SJSA1 (cell line): ENCODE data around the gene TLE4. TPM values are rescaled to one million over a fixed set of nuclear protein-coding genes. Genes with fewer than 3 reads are reported as not detected.

Source experiments
- DNase-seq, 2 experiments: peaks; one replicate each; pipeline ENCODE4 v3.0.0-alpha.2; 2015 to 2020; ENCODE audit warnings: low spot score in 2 of 2, low read depth in 1 of 2
- H3K27ac ChIP-seq: fragments of 250-450 bp; sonication (Bioruptor Pico); 2 replicates; pipeline ENCODE4 v1.5.1; 2020; ENCODE audit warnings: mild to moderate bottlenecking, moderate library complexity
- H3K27me3 ChIP-seq: fragments of 250-450 bp; sonication (Bioruptor Pico); replicated peaks from 2 replicates; pipeline ENCODE4 v1.5.1; 2020; ENCODE audit warnings: mild to moderate bottlenecking, moderate library complexity
- H3K36me3 ChIP-seq: fragments of 250-450 bp; sonication (Bioruptor Pico); 2 replicates; pipeline ENCODE4 v1.5.1; 2020; ENCODE audit warnings: mild to moderate bottlenecking
- H3K4me1 ChIP-seq: fragments of 250-450 bp; sonication (Bioruptor Pico); replicated peaks from 2 replicates; pipeline ENCODE4 v1.6.1; 2021; ENCODE audit warnings: mild to moderate bottlenecking
- H3K4me3 ChIP-seq: fragments of 250-450 bp; sonication (Bioruptor Pico); 2 replicates; pipeline ENCODE4 v1.5.1; 2020; ENCODE audit warnings: mild to moderate bottlenecking
- H3K9me3 ChIP-seq: fragments of 250-450 bp; sonication (Bioruptor Pico); replicated peaks from 2 replicates; pipeline ENCODE4 v1.5.1; 2020; ENCODE audit warnings: mild to moderate bottlenecking
- total RNA-seq: library from RNA; depleted of rRNA; stranded (reverse); fragments of >200 nt; shearing (Covaris generic); gene quantifications from 2 replicates; pipeline ENCODE4 v1.2.3, GENCODE V29; 2014

TLE4 gene
- total RNA-seq, 1 experiment from 2014 or later, result 54.6 TPM

- DNase-seq, result no peak
- H3K9me3 ChIP-seq, result no peaks in the 10 kb centered on the region
These were observed 187.7 kb downstream of the TLE4 start for GRCh38 chr9:79759460-79759859.

GRCh38 chr9:79762070-79762469, 190.3 kb downstream of the TLE4 start:
- Histone ChIP-seq H3K4me1 (peaks cover 16% of the 10 kb centered on the region), H3K27ac (no peak overlapping the region), H3K27me3 (no peaks in the 10 kb centered on the region), H3K4me3 (no peak overlapping the region), H3K9me3 (no peaks in the 10 kb centered on the region), H3K36me3 (no peaks in the 10 kb centered on the region)
- no peak for DNase-seq

More at GRCh38 chr9:79759460-79759859, 187.7 kb downstream of the TLE4 start:
- Histone ChIP-seq H3K27ac (no peak overlapping the region), H3K27me3 (no peaks in the 10 kb centered on the region), H3K4me3 (no peak overlapping the region), H3K4me1 (peaks cover 9% of the 10 kb centered on the region), H3K36me3 (no peaks in the 10 kb centered on the region)

- DNase-seq, result no peak
- Histone ChIP-seq H3K27ac (peak overlapping the region; percentile 26), H3K4me1 (peaks cover 28% of the 10 kb centered on the region), H3K4me3 (no peak overlapping the region), H3K36me3 (no peaks in the 10 kb centered on the region), H3K27me3 (no peaks in the 10 kb centered on the region), H3K9me3 (no peaks in the 10 kb centered on the region)
These were observed 192.0 kb downstream of the TLE4 start for GRCh38 chr9:79763671-79764285.

- Histone ChIP-seq H3K9me3 (no peaks in the 10 kb centered on the region), H3K4me1 (peaks cover 33% of the 10 kb centered on the region), H3K27ac (peak overlapping the region; percentile 26), H3K4me3 (no peak overlapping the region), H3K27me3 (no peaks in the 10 kb centered on the region), H3K36me3 (no peaks in the 10 kb centered on the region)
- DNase-seq, result peak; percentile 58 to 83
These were observed 192.6 kb downstream of the TLE4 start for GRCh38 chr9:79764374-79764773.

GRCh38 chr9:79765466-79765865, 193.7 kb downstream of the TLE4 start:
- no peaks in the 10 kb centered on the region for H3K9me3 ChIP-seq
- H3K27ac ChIP-seq, result no peak overlapping the region
- H3K27me3 ChIP-seq, result no peaks in the 10 kb centered on the region
- H3K36me3 ChIP-seq, result no peaks in the 10 kb centered on the region
- peaks cover 33% of the 10 kb centered on the region for H3K4me1 ChIP-seq
- DNase-seq, result no peak
- H3K4me3 ChIP-seq, result no peak overlapping the region

GRCh38 chr9:79766091-79766490, 194.3 kb downstream of the TLE4 start:
- DNase-seq, result no peak
- no peaks in the 10 kb centered on the region for H3K9me3 ChIP-seq
- no peak overlapping the region for H3K27ac ChIP-seq

GRCh38 chr9:79768194-79768593, 196.4 kb downstream of the TLE4 start:
- H3K36me3 ChIP-seq, result no peaks in the 10 kb centered on the region
- H3K4me3 ChIP-seq, result no peak overlapping the region
- no peaks in the 10 kb centered on the region for H3K27me3 ChIP-seq
- H3K4me1 ChIP-seq, result peaks cover 33% of the 10 kb centered on the region
- H3K27ac ChIP-seq, result no peak overlapping the region
- peak; percentile 62 to 77 for DNase-seq
- no peaks in the 10 kb centered on the region for H3K9me3 ChIP-seq

More at GRCh38 chr9:79766091-79766490, 194.3 kb downstream of the TLE4 start:
- Histone ChIP-seq H3K4me1 (peaks cover 33% of the 10 kb centered on the region), H3K27me3 (no peaks in the 10 kb centered on the region), H3K4me3 (no peak overlapping the region), H3K36me3 (no peaks in the 10 kb centered on the region)

- Histone ChIP-seq H3K4me3 (no peak overlapping the region), H3K9me3 (no peaks in the 10 kb centered on the region), H3K36me3 (no peaks in the 10 kb centered on the region), H3K27ac (no peak overlapping the region), H3K27me3 (no peaks in the 10 kb centered on the region), H3K4me1 (peaks cover 21% of the 10 kb centered on the region)
- DNase-seq, result no peak
These were observed 197.9 kb downstream of the TLE4 start for GRCh38 chr9:79769476-79770275.

GRCh38 chr9:79774356-79774755, 202.6 kb downstream of the TLE4 start:
- H3K4me1 ChIP-seq, result no peaks in the 10 kb centered on the region

More at GRCh38 chr9:79774356-79774755, 202.6 kb downstream of the TLE4 start:
- H3K27me3 ChIP-seq, result no peaks in the 10 kb centered on the region
- no peak overlapping the region for H3K4me3 ChIP-seq
- no peaks in the 10 kb centered on the region for H3K36me3 ChIP-seq
- no peak overlapping the region for H3K27ac ChIP-seq
- no peak for DNase-seq
- H3K9me3 ChIP-seq, result no peaks in the 10 kb centered on the region
